GM21528 (cell line): Measurements from ENCODE around the gene KDM4C.

Experiments
- ATAC-seq: cut with Tn5 transposase; IDR thresholded peaks from one replicate; pipeline ENCODE4 v1.9.1; 2021; ENCODE audit warnings: mild to moderate bottlenecking, moderate library complexity; ENCODE audit not compliant: unreplicated experiment, low FRiP score

The KDM4C gene

GRCh38 chr9:6897898-6898302, 140.1 kb downstream of the KDM4C start:
- no peak for ATAC-seq

- ATAC-seq, result no peak
These were observed 141.5 kb downstream of the KDM4C start for GRCh38 chr9:6899274-6899673.

GRCh38 chr9:6900440-6900883, 142.7 kb downstream of the KDM4C start:
- no peak for ATAC-seq

- ATAC-seq, result no peak
These were observed 143.4 kb downstream of the KDM4C start for GRCh38 chr9:6901180-6901579.

GRCh38 chr9:6902423-6902822, 144.7 kb downstream of the KDM4C start:
- ATAC-seq, result no peak

GRCh38 chr9:6904371-6904770, 146.6 kb downstream of the KDM4C start:
- no peak for ATAC-seq

GRCh38 chr9:6905850-6906375, 148.1 kb downstream of the KDM4C start:
- no peak for ATAC-seq

GRCh38 chr9:6907772-6908381, 150.1 kb downstream of the KDM4C start:
- no peak for ATAC-seq

- ATAC-seq, result no peak
These were observed 151.4 kb downstream of the KDM4C start for GRCh38 chr9:6909181-6909580.

- ATAC-seq, result no peak
These were observed 152.3 kb downstream of the KDM4C start for GRCh38 chr9:6910032-6910431.

- no peak for ATAC-seq
These were observed 152.7 kb downstream of the KDM4C start for GRCh38 chr9:6910497-6910896.

- ATAC-seq, result no peak
These were observed 154.3 kb downstream of the KDM4C start for GRCh38 chr9:6911901-6912638.

- ATAC-seq, result no peak
These were observed 157.9 kb downstream of the KDM4C start for GRCh38 chr9:6915635-6916034.

- ATAC-seq, result peak; percentile 70
These were observed 159.4 kb downstream of the KDM4C start for GRCh38 chr9:6917162-6917561.

- no peak for ATAC-seq
These were observed 162.3 kb downstream of the KDM4C start for GRCh38 chr9:6920041-6920440.

- ATAC-seq, result no peak
These were observed 163.5 kb downstream of the KDM4C start for GRCh38 chr9:6921315-6921714.

- no peak for ATAC-seq
These were observed 164.4 kb downstream of the KDM4C start for GRCh38 chr9:6922124-6922676.

GRCh38 chr9:6922680-6923079, 164.9 kb downstream of the KDM4C start:
- no peak for ATAC-seq

GRCh38 chr9:6923086-6923485, 165.3 kb downstream of the KDM4C start:
- no peak for ATAC-seq

GRCh38 chr9:6924149-6924548, 166.4 kb downstream of the KDM4C start:
- ATAC-seq, result no peak

GRCh38 chr9:6924988-6925563, 167.3 kb downstream of the KDM4C start:
- ATAC-seq, result no peak
